Endothelial cell of umbilical vein (primary cell): Measurements from ENCODE around the gene CAMTA1. TPM values are rescaled to one million over a fixed set of nuclear protein-coding genes. Genes with fewer than 3 reads are reported as not detected.

Source experiments
- BruUV-seq: library from RNA; stranded (reverse); fragments of 400-500 nt; replicated peaks from 2 replicates; lab custom pipeline; 2021; lab: Mats Ljungman, UMichigan
- CTCF ChIA-PET: fragments of 300-600, 350-600 bp; sonication (Branson Sonifier 250); formaldehyde crosslinking; loops from one replicate; lab custom pipeline; 2021; ENCODE audit warnings: antibody characterized with exemption, inconsistent platforms; lab: Charles Lee
- POLR2A ChIA-PET: fragments of 300-600, 350-600 bp; sonication (Branson Sonifier 250); formaldehyde crosslinking; loops from one replicate; lab custom pipeline; 2021; ENCODE audit warnings: antibody characterized with exemption, inconsistent platforms; lab: Charles Lee
- DNase-seq: peaks from one replicate; pipeline ENCODE4 v3.0.0-alpha.2; 2011; ENCODE audit warnings: low read depth, low spot score
- FAIRE-seq: peaks from 2 replicates; lab custom pipeline; 2011; peaks lifted over from hg19 to GRCh38; lab: Jason Lieb, UNC
- H2AFZ ChIP-seq: 2 replicates; pipeline ENCODE4 v1.6.0; 2012; ENCODE audit warnings: low read depth, low read length, control low read depth, inconsistent platforms
- H3K27ac ChIP-seq: 2 replicates; pipeline ENCODE4 v1.5.1; 2011; ENCODE audit warnings: low read depth, mild to moderate bottlenecking, control low read depth, low read length, moderate library complexity; ENCODE audit not compliant: insufficient read depth
- H3K27me3 ChIP-seq, 2 experiments: 2 replicates each; pipeline versions ENCODE4 v1.6.0 to v1.6.1; 2011; ENCODE audit warnings: low read length in 2 of 2, mixed read lengths in 1 of 2; ENCODE audit not compliant: control insufficient read depth in 2 of 2, insufficient read depth in 2 of 2
- H3K36me3 ChIP-seq, 2 experiments: 2 replicates in 1 of 2; 3 replicates in 1 of 2; pipeline ENCODE4 v1.5.1; 2011; ENCODE audit warnings: low read length in 2 of 2, mild to moderate bottlenecking in 1 of 2, moderate library complexity in 1 of 2; ENCODE audit not compliant: control insufficient read depth in 2 of 2, insufficient read depth in 2 of 2; ENCODE audit errors: extremely low read depth in 1 of 2
- H3K4me1 ChIP-seq: 3 replicates; pipeline ENCODE4 v1.5.1; 2011; ENCODE audit warnings: mild to moderate bottlenecking, low read length; ENCODE audit not compliant: control insufficient read depth, insufficient read depth; ENCODE audit errors: extremely low read depth
- H3K4me2 ChIP-seq: 2 replicates; pipeline ENCODE4 v1.6.1; 2011; ENCODE audit warnings: low read length, control low read depth, mixed read lengths; ENCODE audit not compliant: insufficient read depth
- H3K4me3 ChIP-seq, 3 experiments: fragments of 200-600 bp in 1 of 3; sonication (generic), shearing (Covaris generic) in 1 of 3; replicated peaks in 1 of 3; 2 replicates each; pipeline ENCODE4 v1.5.1; 2011 to 2016; ENCODE audit warnings: control low read depth in 3 of 3, low read length in 3 of 3, mild to moderate bottlenecking in 2 of 3, inconsistent platforms in 1 of 3, low read depth in 1 of 3, moderate library complexity in 1 of 3; ENCODE audit not compliant: insufficient read depth in 1 of 3
- H3K79me2 ChIP-seq: 2 replicates; pipeline ENCODE4 v1.6.0; 2012; ENCODE audit warnings: low read length, inconsistent platforms; ENCODE audit not compliant: control insufficient read depth, insufficient read depth
- H3K9ac ChIP-seq: replicated peaks from 2 replicates; pipeline ENCODE3; 2011; ENCODE audit warnings: low read length, control low read depth; ENCODE audit not compliant: insufficient read depth; ENCODE audit errors: extremely low read depth
- H3K9me1 ChIP-seq: replicated peaks from 3 replicates; pipeline ENCODE4 v1.6.0; 2011; ENCODE audit warnings: mild to moderate bottlenecking, low read length; ENCODE audit not compliant: control insufficient read depth, insufficient read depth; ENCODE audit errors: extremely low read depth
- H3K9me3 ChIP-seq: replicated peaks from 2 replicates; pipeline ENCODE4 v1.5.1; 2012; ENCODE audit warnings: low read length, inconsistent platforms; ENCODE audit not compliant: control insufficient read depth, insufficient read depth
- H4K20me1 ChIP-seq: replicated peaks from 2 replicates; pipeline ENCODE3; 2011; ENCODE audit warnings: mild to moderate bottlenecking, low read length; ENCODE audit not compliant: control insufficient read depth, insufficient read depth; ENCODE audit errors: extremely low read depth
- CTCF ChIP-seq, 2 donors: IDR thresholded peaks; 1 replicate in 1 of 2; 2 replicates in 1 of 2; pipeline ENCODE4 v1.5.1; 2011; ENCODE audit warnings: low read length in 2 of 2, mild to moderate bottlenecking in 2 of 2, moderate library complexity in 2 of 2, control low read depth in 1 of 2, inconsistent platforms in 1 of 2, low read depth in 1 of 2; ENCODE audit not compliant: insufficient read depth in 1 of 2; ENCODE audit errors: extremely low read depth in 1 of 2
- EZH2 ChIP-seq: IDR thresholded peaks from 2 replicates; pipeline ENCODE4 v1.6.1; 2012; ENCODE audit warnings: borderline replicate concordance, low read depth, mild to moderate bottlenecking, moderate library complexity, low read length, inconsistent platforms; ENCODE audit not compliant: severe bottlenecking
- FOS ChIP-seq: IDR thresholded peaks from 2 replicates; pipeline ENCODE4 v1.6.1; 2011; ENCODE audit warnings: mild to moderate bottlenecking, low read length, moderate library complexity, borderline replicate concordance; ENCODE audit not compliant: insufficient read depth
- GATA2 ChIP-seq: IDR thresholded peaks from 2 replicates; pipeline ENCODE4 v1.7.0; 2011; ENCODE audit warnings: low read depth, mild to moderate bottlenecking, moderate library complexity, mixed read lengths, low read length; ENCODE audit not compliant: insufficient read length, insufficient read depth
- JUN ChIP-seq: IDR thresholded peaks from 2 replicates; pipeline ENCODE4 v1.6.1; 2011; ENCODE audit warnings: borderline replicate concordance, low read depth; ENCODE audit not compliant: insufficient read length, insufficient read depth
- MYC ChIP-seq: IDR thresholded peaks from one replicate; pipeline ENCODE4 v1.6.1; 2011; ENCODE audit warnings: mild to moderate bottlenecking, low read depth, low read length
- POLR2A ChIP-seq: IDR thresholded peaks from 2 replicates; pipeline ENCODE4 v1.6.1; 2012; ENCODE audit warnings: low read depth, mild to moderate bottlenecking, control low read depth, low read length
- POLR2AphosphoS5 ChIP-seq: IDR thresholded peaks from 2 replicates; pipeline ENCODE4 v1.6.1; 2012; ENCODE audit warnings: low read depth, mild to moderate bottlenecking, control low read depth, low read length, moderate library complexity; ENCODE audit not compliant: insufficient read depth
- dilution Hi-C: fragments of 300-500 bp; cut with MboI; formaldehyde crosslinking; loops from one replicate; pipeline ENCODE4 v1.15.0; 2019; ENCODE audit warnings: low sequenced_read_pairs; ENCODE audit not compliant: extremely low pct_ligation_motif_present
- intact Hi-C: fragments of 100-400 bp; cut with micrococcal nuclease; formaldehyde crosslinking; loops from one replicate; pipeline ENCODE4 v1.10.0; 2022
- polyA plus RNA-seq, 4 experiments: library from polyadenylated mRNA; depleted of rRNA in 3 of 4; stranded (reverse) in 3 of 4; unstranded in 1 of 4; fragments of >200 nt; gene quantifications; 2 replicates each; pipeline versions ENCODE4 v1.2.1 to v1.2.3, GENCODE V29; 2011 to 2012; ENCODE audit warnings: missing spikeins in 1 of 4
- total RNA-seq: library from RNA; stranded (reverse); gene quantifications from 2 replicates; pipeline ENCODE4 v1.2.3, GENCODE V29; 2021
- TF ChIP-seq, protein P1 (sequence below): IDR thresholded peaks from 2 replicates; pipeline ENCODE4 v1.6.1; 2011; ENCODE audit not compliant: insufficient read depth, insufficient read length

The CAMTA1 gene
- total and polyA plus RNA-seq, 2 donors (not counting 3 experiments of a cell fraction or from before 2014, with no cell fraction given) = 50.8 to 92.7 TPM

- no peaks in the 10 kb centered on the region for H3K9me3 ChIP-seq
- H4K20me1 ChIP-seq = no peaks in the 10 kb centered on the region
- H3K36me3 ChIP-seq = no peaks in the 10 kb centered on the region
- no peak overlapping the region for H3K4me3 ChIP-seq
- H3K79me2 ChIP-seq = no peaks in the 10 kb centered on the region
- no TSS peak for BruUV-seq
- H3K4me2 ChIP-seq = no peak overlapping the region
- no peak overlapping the region for H3K27ac ChIP-seq
- no peak for FAIRE-seq
- ChIA-PET POLR2A (no interaction called here), CTCF (interaction anchor here (1.3 to 1.4 kb wide), 2 partner anchors 14 to 51 kb away, joined by 4 to 7 read pairs; no protein-coding TSS in a partner anchor)
- TF ChIP-seq FOS (no peak), POLR2A (no peak), POLR2AphosphoS5 (no peak), JUN (no peak), MYC (no peak), GATA2 (no peak), CTCF (IDR thresholded peaks at IDR 0.05; ENCODE audit: extremely low read depth in 1 of 2, insufficient read depth in 1 of 2, low read depth in 1 of 2, low read length in 2 of 2) (no peak), EZH2 (no peak)
- TF ChIP-seq, protein P1, sequence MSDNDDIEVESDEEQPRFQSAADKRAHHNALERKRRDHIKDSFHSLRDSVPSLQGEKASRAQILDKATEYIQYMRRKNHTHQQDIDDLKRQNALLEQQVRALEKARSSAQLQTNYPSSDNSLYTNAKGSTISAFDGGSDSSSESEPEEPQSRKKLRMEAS = no peak
- dilution Hi-C loops (no loop called here), intact Hi-C loops (no loop called here)
- H3K4me1 ChIP-seq = no peaks in the 10 kb centered on the region
- peaks cover 0 to 2% of the 10 kb centered on the region in 2 experiments for H3K27me3 ChIP-seq
- DNase-seq = no peak
- H3K9ac ChIP-seq = no peak overlapping the region
- H3K9me1 ChIP-seq = no peaks in the 10 kb centered on the region
- H2AFZ ChIP-seq = no peak overlapping the region
Measured at GRCh38 chr1:6770751-6771440, 14.4 kb upstream of the CAMTA1 start.
